Upper lobe of left lung (tissue), 4 donors: ENCODE results near the gene ATP2B2.

ENCODE experiments used
- EP300 ChIP-seq, 4 donors: sonication (generic); formaldehyde crosslinking; IDR thresholded peaks; one replicate each; pipeline ENCODE4 v1.5.1; 2017; ENCODE audit warnings: antibody characterized with exemption in 4 of 4, control low read depth in 2 of 4
- POLR2A ChIP-seq, 4 donors: fragments of 450-650 bp; IDR thresholded peaks; one replicate each; pipeline ENCODE4 v1.5.1; 2016 to 2017; ENCODE audit warnings: antibody characterized with exemption in 4 of 4, mild to moderate bottlenecking in 2 of 4
- POLR2AphosphoS5 ChIP-seq, 2 donors: sonication (generic); formaldehyde crosslinking; IDR thresholded peaks; one replicate each; pipeline ENCODE4 v1.5.1; 2017; ENCODE audit warnings: antibody characterized with exemption in 2 of 2
- TF ChIP-seq, protein P1 (sequence below), 6 experiments: fragments of 450-650 bp in 4 of 6; fragments of 200-600 bp in 2 of 6; sonication (generic) in 2 of 6; IDR thresholded peaks; one replicate each; pipeline ENCODE4 v1.5.1; 2016 to 2019; ENCODE audit warnings: antibody characterized with exemption in 6 of 6

DNA sequence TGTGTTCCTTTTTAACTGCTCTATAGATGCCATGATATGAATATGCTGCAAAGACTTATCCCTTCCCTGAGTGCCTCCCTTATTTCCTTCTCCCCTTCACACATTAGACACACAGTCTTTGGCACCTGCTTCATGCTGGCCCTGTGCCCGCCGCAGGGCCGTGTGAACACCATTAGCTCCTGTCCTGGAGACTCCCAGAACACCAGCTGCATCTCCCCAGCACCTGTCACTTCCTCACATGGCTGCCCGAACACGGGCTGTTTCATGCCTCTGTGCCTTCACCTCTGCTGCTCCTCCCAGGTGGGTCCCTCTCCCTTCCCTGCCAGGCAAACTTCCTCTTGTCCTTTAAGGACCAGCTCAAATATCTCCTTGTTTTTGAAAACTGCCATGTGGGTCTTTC is 144.0 kb downstream of the ATP2B2 start:
- TF ChIP-seq, protein P1, sequence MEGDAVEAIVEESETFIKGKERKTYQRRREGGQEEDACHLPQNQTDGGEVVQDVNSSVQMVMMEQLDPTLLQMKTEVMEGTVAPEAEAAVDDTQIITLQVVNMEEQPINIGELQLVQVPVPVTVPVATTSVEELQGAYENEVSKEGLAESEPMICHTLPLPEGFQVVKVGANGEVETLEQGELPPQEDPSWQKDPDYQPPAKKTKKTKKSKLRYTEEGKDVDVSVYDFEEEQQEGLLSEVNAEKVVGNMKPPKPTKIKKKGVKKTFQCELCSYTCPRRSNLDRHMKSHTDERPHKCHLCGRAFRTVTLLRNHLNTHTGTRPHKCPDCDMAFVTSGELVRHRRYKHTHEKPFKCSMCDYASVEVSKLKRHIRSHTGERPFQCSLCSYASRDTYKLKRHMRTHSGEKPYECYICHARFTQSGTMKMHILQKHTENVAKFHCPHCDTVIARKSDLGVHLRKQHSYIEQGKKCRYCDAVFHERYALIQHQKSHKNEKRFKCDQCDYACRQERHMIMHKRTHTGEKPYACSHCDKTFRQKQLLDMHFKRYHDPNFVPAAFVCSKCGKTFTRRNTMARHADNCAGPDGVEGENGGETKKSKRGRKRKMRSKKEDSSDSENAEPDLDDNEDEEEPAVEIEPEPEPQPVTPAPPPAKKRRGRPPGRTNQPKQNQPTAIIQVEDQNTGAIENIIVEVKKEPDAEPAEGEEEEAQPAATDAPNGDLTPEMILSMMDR (IDR thresholded peaks at IDR 0.05): no peak
- TF ChIP-seq POLR2A (IDR thresholded peaks at IDR 0.05): no peak
- no peak for TF ChIP-seq EP300 (IDR thresholded peaks at IDR 0.05)
- TF ChIP-seq POLR2AphosphoS5 (IDR thresholded peaks at IDR 0.05): no peak
